NCI-H524 treated with DMSO at 0.1 percent for 48 hours (cell line): ENCODE data around the gene SLC22A16.
"Not testable (repeated sequence)": the region's sequence is repeated elsewhere in the genome, so short reads cannot be mapped to it uniquely, and the experiment has no call there.

Experiments
- DNase-seq: peaks from one replicate; lab custom pipeline; 2025; lab: John Stamatoyannopoulos, UW

Gene SLC22A16

DNA sequence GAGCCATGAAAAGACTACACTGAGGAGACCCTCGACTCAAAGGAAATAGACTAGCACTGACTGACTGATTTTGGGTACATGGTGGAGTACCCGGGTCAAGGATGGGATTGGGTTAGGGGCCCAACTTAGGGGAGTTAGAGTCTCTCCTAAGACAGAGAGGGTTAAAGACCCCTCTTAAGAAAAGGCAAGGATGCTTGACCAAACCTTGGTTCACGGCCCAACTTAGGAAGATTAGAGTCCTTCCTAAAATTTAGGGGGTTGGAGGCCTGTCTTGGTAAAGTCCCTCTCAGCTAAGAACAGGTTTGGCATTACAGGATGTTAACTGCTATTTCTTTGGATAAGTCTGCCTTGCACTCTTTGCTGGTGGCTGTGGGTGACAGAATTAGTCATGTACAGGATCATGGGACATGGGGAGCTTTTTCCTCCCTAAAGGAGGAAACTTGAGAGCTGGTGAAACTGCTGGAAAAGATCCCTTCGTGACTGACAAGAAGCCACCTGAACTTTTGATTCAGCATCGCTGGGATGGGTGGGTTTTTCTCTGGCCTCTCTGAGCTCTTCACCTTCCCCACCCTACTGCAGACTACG is 12.3 kb upstream of the SLC22A16 start:
- no peak for DNase-seq

DNA sequence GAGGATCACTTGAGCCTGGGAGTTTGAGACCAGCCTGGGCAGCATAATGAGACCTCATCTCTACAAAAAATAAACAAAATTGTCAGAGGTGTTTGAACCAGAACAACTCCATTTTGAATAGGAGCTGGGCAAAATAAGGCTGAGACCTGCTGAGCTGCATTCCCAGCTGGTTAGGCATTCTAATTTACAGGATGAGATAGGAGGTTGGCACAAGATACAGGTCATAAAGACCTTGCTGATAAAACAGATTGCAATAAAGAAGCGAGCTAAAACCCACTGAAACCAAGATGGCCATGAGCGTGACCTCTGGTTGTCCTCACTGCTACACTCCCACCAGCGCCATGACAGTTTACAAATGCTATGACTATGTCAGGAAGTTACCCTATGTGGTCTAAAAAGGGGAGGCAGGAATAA is 11.6 kb upstream of the SLC22A16 start:
- not testable (repeated sequence) for DNase-seq

DNA sequence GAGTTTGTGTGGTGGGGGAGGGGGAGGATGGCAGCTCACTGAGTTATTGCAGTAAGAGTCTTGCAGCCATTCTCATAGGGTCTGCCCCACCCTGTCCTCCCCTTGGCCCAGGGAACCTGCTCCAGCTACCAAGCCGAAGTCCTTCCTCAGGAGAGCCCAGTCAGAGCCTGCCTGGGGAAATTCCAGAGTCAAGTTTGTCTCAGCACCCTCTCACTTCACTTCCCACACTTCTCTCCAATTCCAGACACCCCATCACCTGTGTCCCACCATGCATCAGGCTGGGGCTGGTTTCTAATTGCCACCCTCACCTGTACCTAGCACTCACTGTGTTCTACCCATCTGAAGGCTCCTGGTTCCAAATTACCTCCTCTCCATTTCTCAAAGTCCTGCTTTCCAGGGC is 10.3 kb upstream of the SLC22A16 start:
- DNase-seq = no peak

DNA sequence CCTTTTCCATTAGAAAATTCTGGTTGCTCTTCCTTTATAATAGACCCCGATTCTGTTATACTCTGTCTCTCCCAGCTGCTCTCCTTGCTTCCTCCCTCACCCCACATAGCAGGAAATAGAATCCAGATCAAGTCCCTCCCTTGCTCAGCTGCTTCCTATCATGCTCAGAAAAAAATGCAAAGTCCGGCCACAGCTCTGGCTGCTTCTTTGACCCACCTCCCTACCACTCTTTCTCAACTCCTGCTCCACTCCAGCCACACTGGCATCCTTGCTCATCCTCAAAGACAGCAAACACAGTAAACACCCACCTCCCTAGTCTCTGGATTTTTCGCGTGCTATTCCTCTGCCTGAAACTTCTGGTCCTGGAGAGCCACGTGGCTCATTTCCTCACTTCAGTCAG is 9.1 kb upstream of the SLC22A16 start:
- DNase-seq = no peak

DNA sequence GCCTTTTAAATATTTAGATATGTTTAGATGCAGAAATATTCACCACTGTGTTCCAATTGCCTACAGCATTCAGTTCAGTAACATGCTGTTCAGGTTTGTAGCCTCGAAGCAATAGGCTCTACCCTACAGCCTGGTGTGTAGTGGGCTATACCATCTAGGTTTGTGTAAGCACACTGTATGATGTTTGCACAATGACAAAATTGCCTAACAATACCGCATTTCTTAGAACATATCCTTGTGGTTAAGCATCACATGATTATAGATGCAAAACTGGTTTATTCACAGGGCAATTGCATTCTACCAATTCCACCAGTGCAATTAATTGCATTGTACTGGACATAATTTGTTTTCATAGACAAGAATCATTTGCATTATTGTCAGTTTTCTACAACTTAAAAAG is 7.9 kb upstream of the SLC22A16 start:
- DNase-seq = no peak

DNA sequence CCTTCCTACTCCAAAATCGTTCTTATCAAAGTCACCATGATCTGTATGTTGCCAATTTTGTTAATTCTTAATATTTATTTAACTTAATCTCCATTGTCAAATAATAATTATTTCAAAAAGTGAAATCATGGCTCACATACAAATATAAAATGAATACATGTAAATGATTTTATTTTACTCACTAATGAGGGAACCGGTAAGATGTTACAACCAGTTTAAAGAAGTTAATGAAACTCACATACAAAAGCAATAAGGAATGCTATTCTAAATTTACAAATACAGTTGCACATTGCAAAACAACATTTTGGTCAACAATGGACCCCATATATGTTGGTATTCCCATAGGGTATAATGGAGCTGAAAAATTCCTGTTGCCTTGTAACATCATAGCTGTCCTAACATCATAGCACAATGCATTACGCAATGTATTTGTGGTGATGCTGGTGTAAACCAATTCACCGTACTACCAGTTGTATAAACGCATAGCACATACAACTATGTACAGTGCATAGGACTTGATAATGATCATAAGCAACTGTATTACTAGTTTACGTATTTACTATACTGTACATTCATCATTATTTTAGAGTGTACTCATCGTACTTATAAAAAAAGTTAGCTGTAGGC is 6.5 kb upstream of the SLC22A16 start:
- no peak for DNase-seq

DNA sequence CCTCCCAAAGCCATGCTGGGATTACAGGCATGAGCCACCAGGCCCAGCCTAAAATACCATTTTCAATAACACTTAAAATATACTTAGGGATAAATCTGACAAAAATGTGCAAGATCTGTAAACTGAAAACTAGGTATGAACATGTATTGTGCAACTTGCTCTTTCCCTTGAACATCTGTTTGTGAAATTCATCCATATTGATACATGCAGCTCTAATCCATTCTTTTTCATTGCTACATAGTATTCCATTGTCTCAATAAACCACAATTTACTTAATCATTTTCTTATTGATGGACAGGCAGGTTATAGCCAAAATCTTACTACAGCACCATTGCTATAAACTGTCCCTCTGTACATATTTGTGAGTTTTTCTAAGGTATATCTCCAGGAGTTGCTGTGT is 4.7 kb upstream of the SLC22A16 start:
- DNase-seq = no peak

DNA sequence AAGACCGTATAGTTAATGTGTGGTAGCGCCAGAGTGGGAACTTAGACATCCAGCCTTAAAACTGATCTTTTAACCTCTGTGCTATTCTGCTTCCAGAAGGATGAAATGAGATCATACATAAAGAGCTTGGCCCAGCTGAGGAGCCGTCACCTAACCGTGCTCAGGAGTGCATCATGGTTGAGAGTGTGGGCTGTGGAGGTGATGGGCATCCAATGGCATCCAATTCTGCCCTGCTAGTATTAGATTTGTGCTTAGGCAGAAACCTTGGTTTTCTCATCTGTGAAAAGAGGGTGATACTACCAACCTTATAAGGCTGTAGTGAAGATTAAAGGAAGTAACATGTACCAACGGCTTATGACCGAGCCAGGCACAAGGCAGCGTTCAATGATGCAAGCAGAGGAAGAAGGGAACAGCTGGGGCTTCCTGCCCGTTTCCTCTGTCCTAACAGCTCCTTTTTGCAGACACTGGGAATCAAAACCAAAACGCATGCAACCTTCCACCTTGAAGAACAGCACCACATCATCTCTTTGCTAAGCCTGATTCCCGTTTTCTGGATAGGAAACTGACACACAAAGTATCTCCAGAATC is 1.3 kb downstream of the SLC22A16 start:
- DNase-seq = no peak

DNA sequence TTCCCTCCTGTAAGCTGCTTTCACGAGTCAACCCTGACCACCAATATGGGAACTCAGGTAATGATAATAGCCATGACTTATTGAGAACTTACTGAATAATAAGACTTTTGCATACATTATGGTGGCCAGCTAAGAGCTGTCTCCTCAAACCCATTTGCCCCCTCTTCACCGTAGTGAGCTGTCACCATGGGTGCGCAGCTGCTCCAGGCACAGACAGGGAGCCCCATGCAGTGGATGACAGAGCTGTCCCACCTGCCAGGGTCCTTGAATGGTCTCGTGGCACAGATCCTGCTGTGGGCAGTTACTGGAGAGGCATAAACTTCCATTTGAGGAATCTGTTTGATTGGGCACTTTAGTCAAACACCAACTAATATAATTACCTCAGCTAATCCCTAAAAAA is 1.9 kb downstream of the SLC22A16 start:
- DNase-seq = no peak

DNA sequence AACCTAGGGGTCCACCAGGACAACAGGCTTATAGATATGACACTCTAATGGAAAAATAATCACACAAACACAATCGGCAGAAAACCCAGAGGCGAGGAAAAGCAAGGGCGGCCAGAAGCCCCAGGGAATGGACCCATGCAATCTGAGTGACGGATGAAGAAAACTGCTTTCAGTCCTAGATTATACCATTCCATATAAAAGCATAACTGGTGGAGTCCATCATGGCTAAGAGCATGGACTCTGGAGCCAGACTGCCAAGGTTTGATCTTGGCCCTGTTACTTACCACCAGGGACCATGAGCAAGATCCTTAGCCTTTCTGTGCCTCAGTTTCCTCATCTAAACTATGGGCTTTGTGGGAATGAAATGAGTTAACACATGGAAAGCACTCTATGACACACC is 3.7 kb downstream of the SLC22A16 start:
- no peak for DNase-seq

DNA sequence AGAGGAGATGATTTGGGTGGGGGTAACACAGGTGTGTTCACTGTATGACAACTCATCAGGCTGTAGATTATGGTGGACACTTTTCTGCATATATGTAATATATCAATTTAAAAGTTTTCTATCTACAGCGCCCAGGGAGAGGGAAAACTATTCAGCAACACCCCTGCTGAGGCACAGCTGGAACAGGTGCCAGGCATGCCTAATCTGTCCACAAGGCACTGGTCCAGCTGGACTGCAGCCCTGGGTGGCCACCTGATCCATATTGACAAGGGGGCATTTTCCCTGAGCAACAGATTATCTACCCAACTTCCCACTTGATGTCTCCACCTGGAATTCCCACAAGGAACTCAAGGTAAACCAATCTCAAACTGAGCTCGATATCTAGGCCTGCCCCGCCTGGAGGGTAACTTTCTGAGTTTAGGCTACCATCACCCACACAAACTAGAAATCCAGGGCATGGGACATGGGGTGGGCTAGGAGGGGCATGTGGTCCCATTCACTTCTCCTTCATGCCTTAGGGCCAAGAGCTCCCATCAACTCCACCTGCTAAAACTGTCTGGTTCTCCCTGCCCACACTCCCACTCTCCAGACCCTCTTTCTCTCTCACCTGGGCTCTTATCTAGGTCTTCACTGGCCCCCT is 4.6 kb downstream of the SLC22A16 start:
- no peak for DNase-seq

DNA sequence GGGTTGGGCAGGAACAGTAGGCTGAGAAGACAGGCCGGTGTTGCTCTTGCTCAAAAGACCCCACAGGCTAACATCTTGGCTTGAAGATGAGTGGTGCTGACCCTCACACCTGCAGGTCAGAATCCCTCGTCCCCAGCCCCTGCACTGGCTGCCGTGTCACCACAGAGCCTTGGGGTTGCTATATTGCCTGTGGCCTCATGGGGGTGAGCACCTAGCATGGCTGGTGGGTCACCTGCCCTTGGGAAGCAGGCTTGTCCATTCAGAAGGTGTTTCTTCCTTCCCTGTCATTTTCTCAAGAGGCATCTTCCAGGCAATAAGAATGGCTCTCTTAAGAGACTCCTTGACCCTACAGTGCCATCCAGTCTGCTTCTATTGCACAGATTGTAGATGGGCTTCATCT is 7.7 kb downstream of the SLC22A16 start:
- no peak for DNase-seq

DNA sequence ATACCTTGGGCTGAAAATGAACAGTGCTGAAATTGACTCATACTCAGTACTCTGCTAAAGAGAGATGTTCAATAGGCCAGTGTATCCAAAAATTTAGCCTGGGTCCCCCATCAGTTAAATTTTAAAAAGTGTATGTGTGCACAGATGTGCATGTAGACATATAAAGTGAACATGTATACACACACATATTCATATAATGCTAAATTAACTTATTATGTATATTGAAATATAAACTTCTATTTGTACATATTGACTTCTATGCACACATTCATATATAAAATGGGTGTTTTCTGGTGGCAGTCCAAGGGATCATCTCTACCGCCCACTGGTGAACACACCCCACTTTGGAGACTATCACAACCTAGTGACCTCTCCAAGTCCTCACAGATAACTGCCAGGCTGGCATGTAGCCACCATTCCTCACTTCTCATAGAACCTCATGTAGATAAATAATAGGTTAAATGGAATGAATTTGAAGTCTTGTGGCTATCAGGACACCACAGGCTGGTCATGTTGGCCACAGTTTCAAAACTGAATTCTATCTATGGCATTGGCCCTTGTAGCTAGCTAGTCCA is 8.8 kb downstream of the SLC22A16 start:
- no peak for DNase-seq

DNA sequence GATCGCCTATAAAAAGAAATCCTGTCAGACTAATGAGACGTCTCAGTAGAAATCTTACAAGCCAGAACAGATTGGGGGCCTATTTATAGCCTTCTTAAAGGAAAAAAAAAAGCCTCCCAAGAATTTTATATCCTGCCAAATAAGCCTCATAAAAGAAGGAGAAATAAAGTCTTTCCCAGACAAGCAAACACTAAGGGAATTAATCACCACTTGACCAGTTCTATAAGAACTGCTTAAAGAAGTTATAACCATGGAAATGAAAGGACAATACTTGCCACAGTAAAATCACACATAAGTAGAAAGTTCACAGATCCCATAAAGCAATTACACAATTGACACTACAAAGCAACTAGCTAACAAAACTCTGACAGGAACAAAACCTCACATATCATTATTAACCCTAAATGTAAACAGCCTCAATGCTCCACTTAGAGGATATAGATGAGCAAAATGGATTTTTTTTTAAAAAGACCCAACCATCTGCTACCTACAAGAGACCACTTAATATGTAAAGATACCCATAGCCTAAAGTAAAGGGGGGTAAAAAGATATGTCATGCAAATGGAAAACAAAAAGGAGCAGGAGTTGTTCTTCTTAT is 13.4 kb downstream of the SLC22A16 start:
- DNase-seq = no peak

DNA sequence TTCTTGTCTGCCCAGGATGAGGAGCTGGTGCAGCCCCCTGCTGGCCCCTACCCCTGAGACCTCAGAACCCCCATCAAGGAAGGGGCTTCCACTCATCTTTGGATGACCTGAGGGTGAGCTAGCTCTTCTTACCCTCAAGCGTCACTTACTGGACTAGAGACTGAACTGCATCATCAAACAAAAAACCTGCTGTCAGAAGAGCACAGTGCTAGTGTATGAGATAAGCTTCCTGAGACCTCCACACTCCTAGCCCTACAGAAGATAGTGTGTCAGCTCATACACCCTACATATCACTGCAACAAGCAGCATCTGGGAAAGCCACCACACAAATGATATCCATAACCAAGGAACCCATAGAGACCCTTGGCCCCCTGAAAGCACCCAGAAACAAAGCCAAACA is 15.0 kb downstream of the SLC22A16 start:
- DNase-seq = no peak

DNA sequence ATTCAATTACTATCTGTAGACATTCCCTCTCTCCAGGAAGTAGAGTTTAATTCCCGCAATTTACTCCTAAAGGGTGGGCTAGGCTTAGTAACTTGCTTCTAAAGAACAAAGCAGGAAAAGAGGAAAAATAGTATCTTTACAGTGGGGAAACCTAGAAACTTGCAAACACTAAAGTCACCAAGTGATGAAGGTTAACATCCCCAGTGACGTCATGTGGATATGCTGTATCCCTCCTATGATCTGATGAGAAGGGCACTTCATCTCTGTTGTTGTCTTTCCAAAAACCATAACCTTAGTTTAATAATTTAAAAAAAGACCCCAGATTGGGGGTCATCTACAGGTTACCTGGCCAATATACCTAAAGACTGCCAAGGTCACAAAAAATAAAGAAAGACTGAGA is 17.3 kb downstream of the SLC22A16 start:
- DNase-seq = no peak

DNA sequence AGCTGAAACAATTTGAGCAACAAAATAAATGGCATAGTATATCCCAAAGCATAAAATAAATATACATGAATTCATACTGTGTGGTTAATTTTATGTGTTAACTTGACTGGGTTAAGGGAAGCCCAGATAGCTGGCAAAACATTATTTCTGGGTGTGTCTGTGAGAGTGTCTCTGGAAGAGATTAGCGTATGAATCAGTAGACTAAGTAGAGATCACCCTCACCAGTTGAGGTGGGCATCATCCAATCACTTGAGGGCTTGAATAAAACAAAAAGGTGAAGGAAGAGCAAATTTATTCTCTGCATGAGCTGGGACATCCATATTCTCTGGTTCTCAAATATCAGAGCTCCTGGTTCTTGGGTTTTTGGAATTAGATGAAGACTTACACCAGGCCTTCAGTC is 17.9 kb downstream of the SLC22A16 start:
- DNase-seq = no peak

DNA sequence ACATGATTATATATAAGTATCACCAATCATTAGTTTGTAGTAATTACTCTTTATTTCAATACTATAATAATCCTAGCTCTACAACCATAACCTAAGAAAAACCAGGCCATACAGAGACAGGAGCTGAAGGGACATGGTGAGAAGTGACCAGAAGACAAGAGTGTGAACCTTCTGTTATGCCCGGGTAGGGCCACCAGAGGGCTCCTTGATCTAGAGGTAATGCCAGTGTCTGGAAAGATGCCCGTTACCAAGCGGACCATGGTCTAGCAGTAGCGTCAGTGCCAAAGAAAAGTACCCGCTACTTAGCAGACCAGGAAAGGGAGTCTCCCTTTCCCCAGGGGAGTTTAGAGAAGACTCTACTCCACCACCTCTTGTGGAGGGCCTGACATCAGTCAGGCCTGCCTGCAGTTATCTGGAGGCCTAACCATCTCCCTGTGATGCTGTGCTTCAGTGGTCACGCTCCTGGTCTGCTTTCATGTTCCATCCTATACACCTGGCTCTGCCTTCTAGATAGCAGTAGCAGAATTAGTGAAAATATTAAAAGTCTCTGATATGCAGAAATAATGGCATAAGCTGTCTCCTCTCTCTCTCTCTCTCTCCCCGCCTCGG is 18.7 kb downstream of the SLC22A16 start:
- DNase-seq = not testable (repeated sequence)

DNA sequence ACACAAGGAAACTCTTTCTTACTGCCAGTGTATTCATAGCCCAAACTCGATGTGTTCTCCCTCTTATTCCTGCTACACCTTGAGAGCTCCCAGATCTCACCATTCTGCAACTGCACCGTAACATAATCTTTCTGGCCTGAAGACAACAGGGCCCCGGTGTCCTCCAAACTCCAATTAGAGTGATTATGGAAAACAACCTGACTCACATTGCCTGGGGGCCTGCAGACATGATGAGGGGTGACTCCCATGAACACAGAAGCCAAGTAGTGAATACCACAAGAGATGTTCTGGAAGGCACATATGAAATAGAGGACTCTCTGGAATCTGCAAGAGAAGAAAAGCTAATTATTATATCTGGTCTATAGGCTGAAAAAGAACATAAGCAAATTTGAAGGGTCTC is 19.7 kb downstream of the SLC22A16 start:
- no peak for DNase-seq

DNA sequence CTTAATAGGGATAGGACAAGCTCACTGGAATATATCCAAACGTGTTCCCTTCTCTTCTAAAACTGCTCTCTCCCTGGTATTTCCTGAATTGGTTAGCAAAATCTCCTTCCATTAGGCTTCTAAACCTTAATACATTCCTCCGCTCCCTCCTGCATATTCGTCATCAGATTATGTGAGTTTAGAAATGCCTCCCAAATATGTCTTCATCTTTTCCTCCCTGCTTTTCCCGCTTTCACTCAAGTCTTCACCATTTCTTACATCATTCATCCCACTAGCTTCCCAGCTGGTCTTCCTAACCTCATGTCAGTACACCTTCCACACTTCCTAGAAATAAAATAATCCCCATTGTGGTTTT is 26.9 kb downstream of the SLC22A16 start:
- no peak for DNase-seq

DNA sequence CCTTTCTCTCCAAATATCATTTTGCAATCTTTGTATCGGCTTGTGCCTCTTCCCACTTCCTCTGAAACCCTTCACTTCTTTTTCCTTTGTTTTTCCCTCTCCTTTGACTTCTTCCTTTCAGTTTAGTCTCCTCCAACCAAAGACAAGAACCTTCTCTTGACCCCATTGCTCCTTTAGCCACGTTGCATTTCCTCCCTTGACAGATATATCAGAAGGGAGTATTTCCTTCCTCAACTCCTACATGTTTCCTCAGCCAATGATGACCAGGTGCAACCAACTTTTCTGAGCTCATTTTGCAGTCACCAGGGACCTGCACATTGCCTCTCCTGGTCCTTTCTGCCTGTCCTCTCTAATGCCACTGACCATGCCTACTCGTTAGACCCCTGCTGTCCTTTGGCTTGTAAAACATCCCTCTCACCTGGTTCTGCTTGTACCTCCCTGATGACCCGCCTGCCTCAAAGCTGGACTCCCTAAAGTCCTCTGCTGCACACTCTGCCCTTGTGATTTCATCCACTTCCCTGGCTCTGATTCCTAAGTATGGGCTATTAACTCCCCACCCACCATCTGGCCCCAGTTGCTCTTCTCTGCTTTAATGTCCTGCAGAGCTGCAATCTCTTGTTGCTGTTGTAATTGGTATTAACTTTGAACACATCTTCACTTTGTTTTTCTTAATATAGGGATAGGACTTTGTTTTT is 27.4 kb downstream of the SLC22A16 start:
- peak; percentile 24 for DNase-seq

DNA sequence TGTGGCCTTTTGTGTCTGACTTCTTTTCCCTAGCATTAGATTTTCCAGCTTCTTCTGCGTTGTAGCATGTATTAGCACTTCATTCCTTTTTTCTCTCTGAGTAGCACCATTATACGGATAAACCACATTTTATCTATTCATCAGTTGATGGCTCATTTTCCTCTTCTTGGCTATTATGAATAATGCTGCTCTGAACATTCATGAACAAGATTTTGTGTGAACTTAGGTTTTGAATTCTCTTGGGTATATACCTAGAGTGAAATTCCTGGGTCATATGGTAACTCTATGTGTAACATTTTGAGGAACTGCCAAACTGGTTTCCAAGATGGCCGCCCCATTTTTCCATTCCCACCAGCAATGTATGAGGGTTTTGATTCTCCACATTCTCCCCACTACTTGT is 28.7 kb downstream of the SLC22A16 start:
- no peak for DNase-seq
